Amygdala (tissue), 56 donors: ENCODE measurements around the gene KCNA3.
A peak's percentile ranks its signal among the peaks of the same experiment; 100 is the strongest.

ENCODE experiments used
- DNase-seq, 56 donors: peaks; one replicate each; lab custom pipeline; 2025; lab: John Stamatoyannopoulos, UW

The KCNA3 gene

DNA sequence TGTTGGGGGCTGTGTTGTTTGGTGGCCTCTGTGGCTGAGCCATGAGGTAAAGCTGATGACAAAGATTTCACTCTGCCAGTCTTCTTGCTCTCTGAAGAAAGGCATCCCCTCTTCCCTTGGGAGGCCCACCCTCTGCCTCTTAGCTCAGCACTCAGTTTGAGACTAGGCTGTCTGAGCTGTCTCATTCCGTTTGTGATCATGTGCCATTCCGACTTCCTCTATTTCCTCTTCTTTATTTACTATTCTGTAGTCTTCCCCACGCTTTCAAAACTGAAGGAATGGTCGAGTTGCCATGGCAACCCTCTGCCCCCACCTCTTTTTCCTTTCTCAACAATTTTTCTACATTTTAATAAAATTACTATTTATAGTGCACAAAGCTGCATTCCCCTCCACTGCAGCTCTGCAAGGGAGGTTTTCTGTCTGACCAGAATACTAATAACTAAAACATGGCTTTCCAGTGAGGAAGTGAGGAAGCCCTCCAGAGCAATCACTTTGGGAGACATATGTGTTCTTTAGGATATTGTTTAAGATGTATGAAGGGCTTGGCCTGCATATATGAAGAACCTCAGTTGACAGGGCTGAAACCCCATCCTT lies 30.8 kb downstream of the KCNA3 start:
- no peak for DNase-seq

DNA sequence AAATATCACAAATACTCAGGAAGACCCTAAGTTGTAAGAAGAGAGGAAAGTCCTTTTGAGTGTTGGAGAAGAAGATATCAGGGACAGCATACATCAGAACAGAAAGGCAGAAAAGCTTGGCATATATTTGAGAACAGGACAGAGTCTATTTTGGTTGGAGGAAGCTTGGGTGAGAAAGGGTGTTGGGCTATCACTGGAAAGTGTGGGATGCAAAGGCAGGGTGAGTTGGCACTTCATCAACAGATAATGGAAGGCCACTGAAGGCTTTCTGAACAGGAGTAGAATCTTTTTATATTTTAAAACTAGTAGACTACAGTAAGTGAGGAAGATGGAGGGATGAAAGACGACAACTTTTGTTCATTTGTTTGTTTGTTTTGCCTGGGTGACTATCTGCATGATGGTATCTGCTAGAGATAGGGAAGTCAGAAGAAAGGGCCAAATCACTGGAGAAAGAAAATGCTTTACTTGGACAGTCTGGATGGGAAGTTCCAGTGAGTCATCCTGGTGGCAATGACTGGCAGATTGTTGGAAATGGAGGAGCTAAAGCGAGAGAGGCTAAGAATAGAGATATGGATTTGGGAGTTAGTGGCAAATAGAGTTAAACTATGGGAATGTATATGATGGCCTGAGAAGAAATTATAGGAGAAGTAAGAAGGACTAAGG lies 34.9 kb downstream of the KCNA3 start:
- DNase-seq = no peak

DNA sequence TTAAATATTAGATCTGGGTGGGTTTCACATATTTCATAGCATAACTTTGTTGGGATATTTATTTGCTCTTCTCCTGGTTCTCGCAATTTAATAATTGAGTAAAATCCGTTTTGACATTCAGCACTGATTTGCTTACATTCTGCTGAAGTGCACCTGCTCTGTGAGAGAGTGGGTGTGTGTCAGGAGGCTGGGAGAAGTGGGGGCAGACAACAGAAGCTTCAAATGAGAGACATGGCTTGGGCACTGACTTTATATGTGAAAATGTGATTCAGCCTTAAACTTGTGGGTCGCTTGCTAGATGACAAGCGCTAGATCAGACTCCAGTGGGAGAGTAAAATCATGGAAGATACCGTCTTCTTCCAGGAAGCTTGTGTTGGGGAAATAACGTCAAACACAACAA lies 36.2 kb downstream of the KCNA3 start:
- no peak for DNase-seq

DNA sequence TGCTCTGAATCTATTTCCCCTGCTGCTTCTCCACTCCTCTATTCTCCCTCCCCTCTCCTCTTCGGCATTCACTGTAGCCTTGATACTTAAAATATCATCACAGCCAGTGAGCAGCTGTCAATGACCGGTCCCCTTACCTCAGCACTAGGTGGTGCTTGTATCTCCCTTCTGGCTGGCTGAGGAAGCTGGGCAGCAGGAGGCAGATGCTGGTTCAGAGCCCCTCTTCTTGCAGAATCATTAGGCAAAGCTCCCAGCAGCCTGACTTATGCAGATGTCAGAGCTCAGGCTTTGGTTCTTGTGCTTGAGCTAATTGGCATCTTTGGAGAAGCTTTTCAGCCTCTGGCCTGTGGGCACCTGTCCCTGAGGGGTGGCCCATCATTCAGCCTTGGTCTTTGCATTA lies 36.7 kb downstream of the KCNA3 start:
- DNase-seq = no peak

DNA sequence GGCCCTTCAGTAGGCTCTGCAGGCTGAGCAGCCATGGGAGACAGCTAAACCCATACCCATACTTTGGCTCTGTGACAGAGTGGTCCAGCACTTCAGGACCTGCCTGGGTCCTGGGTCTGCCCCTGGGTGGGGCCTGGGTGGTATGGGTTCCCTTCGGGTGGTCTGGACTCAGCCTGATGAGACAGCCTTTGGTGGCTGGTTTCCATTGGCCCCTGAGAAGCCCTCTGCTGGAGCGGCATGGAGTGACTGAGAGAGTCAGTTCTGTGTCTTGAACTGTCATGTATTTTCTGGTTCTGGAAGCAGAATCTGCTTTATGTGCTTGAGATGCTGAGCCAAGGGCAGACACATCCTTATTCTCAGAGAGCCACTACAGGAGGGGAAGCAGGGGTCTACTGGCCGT lies 37.3 kb downstream of the KCNA3 start:
- DNase-seq = no peak

DNA sequence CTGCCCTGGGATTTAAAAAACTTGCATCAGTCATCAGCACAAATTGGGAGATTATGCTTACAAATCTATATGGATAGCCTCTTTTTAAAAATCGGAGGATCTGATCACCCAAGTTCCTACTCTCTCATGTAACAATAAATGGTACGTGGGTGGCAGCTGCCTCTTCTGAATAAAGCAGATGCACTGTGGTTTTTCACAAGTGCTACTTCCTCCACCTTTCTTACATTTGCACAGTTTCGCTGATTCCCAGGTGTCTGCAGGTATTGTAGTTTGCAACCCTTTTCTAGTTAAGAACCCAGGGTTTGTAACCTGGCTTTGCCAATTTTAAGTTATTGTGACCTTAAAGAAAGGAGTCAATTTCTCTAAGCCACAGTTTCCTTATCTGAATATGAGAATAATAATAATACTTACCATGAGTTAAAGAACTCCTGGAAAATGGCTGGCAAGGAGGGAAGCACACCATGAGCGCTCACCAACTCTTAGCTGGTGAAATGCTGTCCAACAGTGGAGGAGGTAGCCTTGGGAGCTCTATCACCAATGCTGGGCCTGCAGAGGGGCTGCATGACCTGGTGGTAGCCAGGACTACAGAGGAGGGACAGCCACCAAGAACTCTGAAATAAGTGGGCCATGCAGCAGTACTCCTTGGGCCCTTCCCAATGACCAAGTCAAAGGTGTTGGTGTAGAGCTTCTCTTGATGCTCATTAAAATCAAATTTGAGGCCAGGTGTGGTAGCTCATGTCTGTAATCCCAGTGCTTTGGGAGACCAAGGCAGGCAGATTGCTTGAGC lies 38.4 kb downstream of the KCNA3 start:
- DNase-seq = no peak

DNA sequence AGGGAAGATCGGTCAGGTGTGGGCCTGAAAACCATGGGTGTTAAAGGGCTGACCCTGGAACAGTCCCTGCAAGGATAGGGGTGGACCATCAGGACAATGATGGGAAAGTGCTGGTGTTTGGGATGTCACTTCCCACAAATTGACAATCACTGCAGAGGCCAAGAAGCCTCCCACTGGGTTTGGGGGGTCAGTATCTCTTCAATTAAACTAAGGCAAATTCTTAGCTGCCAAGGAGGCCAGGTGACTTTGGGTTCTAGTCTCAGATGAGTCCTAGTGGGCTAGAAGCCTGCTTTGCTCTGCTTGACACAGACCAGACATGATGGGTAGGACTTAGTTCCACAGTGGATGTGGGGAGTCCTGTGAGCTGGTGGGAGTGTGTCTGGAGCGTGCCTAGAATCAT lies 39.3 kb downstream of the KCNA3 start:
- no peak for DNase-seq

DNA sequence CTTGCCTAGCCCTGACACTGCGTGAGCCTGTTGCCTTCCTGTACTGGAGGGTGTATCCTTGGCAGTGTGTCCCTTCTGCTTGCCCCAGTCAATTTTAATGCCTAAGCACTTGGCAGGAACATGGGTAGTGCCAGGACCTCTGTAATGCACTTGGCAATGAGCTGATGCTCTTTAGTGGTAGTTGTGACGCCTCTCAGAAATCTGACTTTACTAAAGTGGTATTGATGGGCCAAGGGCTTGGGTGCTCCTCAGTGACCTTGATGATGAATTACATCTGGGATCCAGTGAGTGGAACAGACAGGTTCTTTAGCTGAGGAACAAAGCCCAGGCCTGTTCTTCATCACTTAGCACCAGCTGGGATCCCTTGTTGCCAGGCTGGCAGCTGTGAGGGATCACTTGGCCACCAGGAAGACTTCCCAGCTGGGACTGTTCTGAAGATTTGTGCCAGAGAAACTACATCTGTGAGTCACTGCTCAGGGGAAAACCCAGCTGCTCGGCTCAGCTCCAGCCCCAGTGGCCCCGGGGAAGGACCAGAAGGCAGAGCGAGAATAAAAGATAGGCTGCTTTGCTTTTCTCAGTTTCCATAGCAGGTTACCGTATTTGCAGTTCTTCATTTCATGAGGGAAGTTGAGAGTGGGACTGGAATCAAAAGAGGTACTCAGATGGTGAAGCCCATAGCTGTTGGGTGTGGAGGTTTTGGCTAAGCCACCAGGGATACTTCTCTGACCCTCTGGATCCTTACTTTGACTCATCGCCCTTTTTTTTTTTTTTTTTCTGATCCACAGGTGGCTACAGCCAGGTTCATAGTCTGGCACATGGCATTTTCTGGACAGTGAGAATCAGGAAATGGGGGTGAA lies 40.1 kb downstream of the KCNA3 start:
- peak in 28 of 56 donors; percentile 13 to 70 (median 46) for DNase-seq

DNA sequence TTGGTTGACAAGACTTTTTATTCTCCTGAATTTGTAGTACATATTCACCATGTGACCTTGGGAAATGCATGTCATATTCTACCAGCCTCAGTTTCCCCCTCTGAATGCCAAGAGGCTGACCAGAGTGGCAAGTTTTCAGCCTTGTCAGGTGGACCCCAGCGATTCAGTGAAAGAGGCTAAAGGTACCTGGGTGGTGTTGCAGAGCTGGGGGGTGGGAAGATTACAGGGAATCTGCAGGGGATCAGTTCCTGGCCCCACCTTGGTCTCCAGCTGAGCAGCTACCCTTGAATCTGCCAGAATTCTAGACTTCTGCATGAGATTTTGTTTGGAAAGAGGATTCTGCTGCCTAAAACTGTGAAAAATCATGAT lies 40.7 kb downstream of the KCNA3 start:
- DNase-seq = no peak

DNA sequence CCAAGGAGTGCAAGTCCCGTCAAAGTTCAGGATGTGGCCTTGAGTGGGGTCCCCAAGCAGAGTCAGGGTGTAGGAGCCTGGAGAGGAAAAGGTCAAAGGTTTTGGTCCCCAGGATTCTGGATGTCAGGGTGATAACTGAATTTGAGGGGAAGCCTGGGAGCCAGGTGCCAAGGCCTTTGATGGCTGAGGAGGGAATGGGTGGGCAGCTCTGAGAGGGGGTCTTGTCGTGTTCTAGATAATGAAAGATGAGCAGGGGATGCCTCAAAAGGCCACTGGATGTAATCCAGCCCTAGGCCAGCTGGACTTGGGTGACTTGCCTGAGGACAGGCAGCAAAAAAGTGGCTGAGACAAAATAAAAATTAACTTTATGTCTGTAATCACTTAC lies 41.1 kb downstream of the KCNA3 start:
- DNase-seq = no peak

DNA sequence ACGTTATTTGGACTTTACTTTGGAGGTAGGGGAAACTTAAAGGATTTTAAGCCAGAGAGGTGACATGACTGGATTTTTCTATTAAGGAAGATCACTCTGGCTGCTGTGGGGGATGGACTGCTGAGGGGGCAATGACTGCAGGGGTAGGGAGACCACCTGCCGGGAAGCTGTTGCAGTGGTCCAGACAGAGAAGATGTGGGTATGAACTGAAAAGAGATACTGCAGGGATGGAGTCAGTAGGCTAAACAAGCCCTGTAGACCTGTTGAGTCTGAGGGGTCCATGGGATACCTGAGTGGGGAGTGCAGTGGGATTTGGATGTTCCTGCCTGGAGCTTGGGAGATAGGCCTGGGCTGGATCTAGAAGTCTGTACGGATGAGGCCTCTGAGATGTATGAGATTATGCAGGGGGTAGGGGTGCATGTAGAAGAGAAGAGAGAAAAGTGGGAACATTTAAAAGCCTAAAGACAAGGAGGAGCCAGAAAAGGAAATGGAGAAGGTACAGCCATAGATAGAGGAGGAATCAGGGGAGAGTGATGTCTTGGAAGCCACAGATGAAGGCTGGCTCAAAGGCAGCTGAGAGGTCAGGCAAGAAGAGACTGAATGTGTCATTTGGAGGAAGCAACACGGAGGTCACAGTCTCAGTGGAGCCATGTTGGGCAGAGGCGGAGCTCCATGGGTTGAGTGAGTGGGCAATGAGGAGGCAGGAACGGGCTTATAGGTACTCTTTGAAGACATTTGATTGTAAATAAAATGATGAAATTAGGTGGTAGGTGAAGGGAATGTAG lies 42.7 kb downstream of the KCNA3 start:
- no peak for DNase-seq

DNA sequence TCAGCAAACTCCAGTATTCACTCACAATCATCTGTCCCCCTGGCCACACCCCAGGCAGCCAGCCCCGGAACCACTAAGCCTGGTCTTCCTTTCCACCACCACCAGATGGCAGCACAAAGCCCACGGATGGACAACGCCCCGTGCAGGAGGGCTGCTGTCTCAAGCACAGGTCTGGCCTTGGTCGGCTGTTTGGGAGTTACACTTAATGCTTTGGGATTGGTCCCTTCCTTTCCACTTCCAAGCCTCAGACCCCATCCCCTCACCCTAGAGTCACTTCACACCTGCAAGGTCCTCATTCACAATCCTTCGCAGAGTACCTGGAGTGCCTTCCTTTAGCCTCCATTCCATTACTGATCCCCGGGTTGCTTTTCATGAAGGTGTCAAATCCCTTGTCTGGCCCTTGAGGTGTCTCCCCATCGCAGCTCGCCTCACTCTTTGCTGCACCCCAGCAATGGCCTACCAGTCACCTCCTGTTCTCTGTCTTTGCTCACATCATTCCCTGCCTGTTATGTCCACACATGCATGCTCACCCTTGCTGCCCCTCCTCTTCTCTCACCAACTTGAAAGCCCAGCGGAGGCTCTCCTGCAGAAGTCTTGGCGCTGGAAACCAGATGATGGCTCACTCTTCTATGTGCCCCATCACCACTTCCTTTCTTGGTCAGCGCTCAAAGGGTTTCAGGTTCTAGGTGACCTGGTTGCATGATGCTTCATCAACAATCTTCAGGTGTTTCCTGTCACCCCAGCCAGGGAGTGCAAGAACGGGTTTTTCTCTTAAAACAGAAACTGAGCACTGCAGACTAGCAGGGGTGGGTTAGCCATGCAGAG lies 43.7 kb downstream of the KCNA3 start:
- DNase-seq = peak in 29 of 56 donors; percentile 9 to 66 (median 40)

DNA sequence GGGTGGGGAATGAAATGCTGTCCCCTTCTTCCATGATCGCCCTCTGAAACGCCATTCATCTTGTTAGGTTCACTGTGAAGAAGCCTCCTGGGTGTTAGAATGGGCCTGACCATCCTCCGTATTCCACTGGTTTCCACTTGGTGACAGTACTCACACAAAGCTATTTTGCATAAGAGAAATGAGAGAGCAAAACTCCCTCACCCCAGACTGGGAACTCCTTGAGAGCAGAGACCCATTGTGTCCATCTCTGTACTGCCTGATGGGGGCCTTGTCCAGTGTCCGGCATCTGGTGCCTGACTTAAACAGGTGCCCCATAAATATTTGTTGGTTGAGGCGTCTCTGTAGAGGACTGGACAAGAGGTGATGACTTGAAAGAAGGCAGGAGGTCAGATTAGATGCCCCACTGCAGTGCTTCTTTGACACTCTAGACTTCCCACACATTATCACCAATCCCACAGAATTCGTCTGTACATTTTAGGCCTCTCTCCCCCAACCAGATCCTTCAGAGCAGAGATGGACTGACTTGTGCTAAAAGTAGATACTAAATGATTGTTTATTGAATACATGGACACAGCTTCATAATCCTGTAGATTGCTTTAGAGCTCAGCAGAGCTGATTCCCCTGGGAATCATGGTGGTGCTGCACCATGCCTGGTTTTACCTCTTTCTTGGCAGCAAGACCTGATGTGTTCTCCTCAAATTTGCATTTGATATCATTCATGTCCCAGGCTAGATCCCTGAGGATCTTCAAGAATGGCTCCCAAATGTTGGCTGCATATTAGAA lies 46.2 kb downstream of the KCNA3 start:
- no peak for DNase-seq

DNA sequence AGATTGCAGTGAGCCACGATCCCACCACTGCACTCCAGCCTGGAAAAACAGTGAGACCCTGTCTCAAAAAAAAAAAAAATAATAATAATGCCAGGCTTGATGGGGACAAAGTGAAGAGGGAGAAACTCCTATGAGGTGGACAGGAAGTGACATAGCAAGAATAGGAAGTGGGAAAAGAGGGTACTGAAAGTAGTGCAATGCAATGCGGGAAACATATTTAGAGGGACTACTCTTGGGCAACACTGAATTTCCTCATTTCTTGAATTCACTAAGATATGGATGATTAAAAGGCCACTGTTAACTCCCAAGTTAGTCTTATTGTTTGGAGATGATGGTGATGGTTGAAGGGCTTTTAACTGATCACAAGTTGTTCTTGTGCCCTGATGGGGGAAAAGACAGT lies 47.0 kb downstream of the KCNA3 start:
- DNase-seq = no peak

DNA sequence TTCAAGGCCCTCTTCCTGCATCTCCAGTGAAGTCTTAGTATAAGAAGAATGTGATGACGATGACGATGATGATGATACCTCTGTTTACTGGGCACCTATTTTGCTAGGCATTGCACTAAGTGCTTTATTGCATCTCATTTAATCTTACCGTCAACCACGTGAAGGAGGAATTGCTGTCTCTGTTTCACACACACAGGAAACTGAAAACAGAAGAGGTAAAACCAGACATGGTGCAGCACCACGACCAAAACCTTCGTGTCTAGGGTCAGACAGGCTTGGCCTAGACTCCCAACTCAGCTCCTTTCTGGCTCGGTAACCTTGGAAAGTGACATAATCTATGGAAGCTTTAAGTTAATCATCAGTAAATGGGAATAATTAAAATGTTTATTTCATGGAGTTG lies 47.9 kb downstream of the KCNA3 start:
- no peak for DNase-seq
